GM18505 (cell line): ENCODE measurements around the gene IKBKE.

Experiments
- ATAC-seq: cut with Tn5 transposase; IDR thresholded peaks from one replicate; pipeline ENCODE4 v1.9.1; 2021; ENCODE audit not compliant: unreplicated experiment
- POLR2A ChIP-seq: IDR thresholded peaks from 4 replicates; pipeline ENCODE4 v1.6.1; 2011; ENCODE audit warnings: borderline replicate concordance; ENCODE audit not compliant: insufficient read depth, insufficient read length; ENCODE audit errors: extremely low read depth

Gene IKBKE

GRCh38 chr1:206509612-206510257, 39.5 kb downstream of the IKBKE start:
- no peak for TF ChIP-seq POLR2A
- ATAC-seq: no peak

- TF ChIP-seq POLR2A: no peak
Measured at GRCh38 chr1:206510371-206510770, 40.1 kb downstream of the IKBKE start.

GRCh38 chr1:206511362-206512057, 41.2 kb downstream of the IKBKE start:
- no peak for TF ChIP-seq POLR2A
- ATAC-seq: no peak

More at GRCh38 chr1:206510371-206510770, 40.1 kb downstream of the IKBKE start:
- ATAC-seq: no peak

- ATAC-seq: no peak
- no peak for TF ChIP-seq POLR2A
Measured at GRCh38 chr1:206512058-206512850, 42.0 kb downstream of the IKBKE start.

- TF ChIP-seq POLR2A: no peak
- no peak for ATAC-seq
Measured at GRCh38 chr1:206512851-206513180, 42.5 kb downstream of the IKBKE start.

- TF ChIP-seq POLR2A: no peak
- no peak for ATAC-seq
Measured at GRCh38 chr1:206513312-206514111, 43.2 kb downstream of the IKBKE start.

GRCh38 chr1:206514813-206515387, 44.6 kb downstream of the IKBKE start:
- no peak for TF ChIP-seq POLR2A
- no peak for ATAC-seq

- ATAC-seq: no peak
- TF ChIP-seq POLR2A: no peak
Measured at GRCh38 chr1:206516728-206516990, 46.4 kb downstream of the IKBKE start.

GRCh38 chr1:206517784-206518183, 47.5 kb downstream of the IKBKE start:
- ATAC-seq: no peak
- no peak for TF ChIP-seq POLR2A

- no peak for ATAC-seq
- TF ChIP-seq POLR2A: no peak
Measured at GRCh38 chr1:206518206-206518605, 47.9 kb downstream of the IKBKE start.

- ATAC-seq: no peak
- TF ChIP-seq POLR2A: no peak
Measured at GRCh38 chr1:206518743-206519142, 48.5 kb downstream of the IKBKE start.

- TF ChIP-seq POLR2A: no peak
- ATAC-seq: no peak
Measured at GRCh38 chr1:206521127-206521526, 50.9 kb downstream of the IKBKE start.

- ATAC-seq: no peak
- no peak for TF ChIP-seq POLR2A
Measured at GRCh38 chr1:206521694-206522402, 51.6 kb downstream of the IKBKE start.

GRCh38 chr1:206524739-206525364, 54.6 kb downstream of the IKBKE start:
- ATAC-seq: no peak
- no peak for TF ChIP-seq POLR2A
